ENCODE data around the gene CEP128. TPM values are rescaled to one million over a fixed set of nuclear protein-coding genes. Genes with fewer than 3 reads are reported as not detected.

Gene CEP128
- polyA plus RNA-seq, 1 experiment = 1.9 TPM

DNA sequence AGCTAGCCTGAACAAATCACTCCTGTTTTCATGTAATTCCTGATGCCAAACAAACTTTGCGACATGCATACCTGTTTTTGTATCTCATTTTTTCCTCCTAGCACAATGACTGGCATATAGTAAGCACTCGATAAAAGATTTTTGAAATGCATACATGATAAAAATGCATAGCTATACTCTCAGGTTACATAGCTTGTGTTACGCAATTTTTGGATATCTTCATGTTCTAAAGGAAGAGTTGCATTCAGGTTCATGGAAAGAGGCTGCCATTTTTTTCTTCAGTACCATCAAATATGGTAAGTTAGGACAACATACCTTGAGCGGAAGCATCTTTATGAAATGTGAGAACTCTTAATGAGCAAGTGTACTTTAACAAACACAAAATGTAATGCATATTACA lies 445.4 kb downstream of the CEP128 start:
- CTCF ChIA-PET = no interaction called here
- Histone ChIP-seq H3K27me3 (ENCODE audit: control insufficient read depth, insufficient read depth, low read length) (no peaks in the 10 kb centered on the region), H3K4me3 (ENCODE audit: low read depth, low read length) (no peak overlapping the region), H3K36me3 (ENCODE audit: control insufficient read depth, insufficient read depth, low read length) (no peaks in the 10 kb centered on the region)
- DNase-seq (ENCODE audit: low read depth) = no peak
- POLR2A ChIA-PET = no interaction called here
- TF ChIP-seq CTCF (IDR thresholded peaks at IDR 0.05; ENCODE audit: insufficient read depth, low read depth, low read length) = no peak

DNA sequence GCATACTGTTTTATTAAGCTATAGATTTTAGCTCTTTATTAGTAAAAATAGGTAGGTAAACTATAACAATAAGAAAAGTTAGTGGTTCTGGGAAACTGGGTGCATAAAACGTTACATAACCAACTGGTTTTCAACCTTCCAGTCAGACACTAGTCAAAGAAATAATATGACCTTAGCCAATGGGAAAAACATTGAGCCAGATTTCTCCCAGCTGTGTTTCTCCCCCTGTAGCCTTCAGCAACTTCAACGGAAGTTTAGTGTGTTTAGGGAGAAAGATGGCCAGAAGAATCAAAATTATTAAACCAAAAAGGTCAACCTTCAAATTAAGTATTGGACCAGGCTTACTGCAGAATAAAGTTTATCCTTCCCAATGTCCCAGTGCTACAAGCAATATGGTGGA lies 446.8 kb downstream of the CEP128 start:
- Histone ChIP-seq H3K4me3 (ENCODE audit: low read depth, low read length) (no peak overlapping the region), H3K27me3 (ENCODE audit: control insufficient read depth, insufficient read depth, low read length) (no peaks in the 10 kb centered on the region), H3K36me3 (ENCODE audit: control insufficient read depth, insufficient read depth, low read length) (no peaks in the 10 kb centered on the region)
- DNase-seq (ENCODE audit: low read depth) = no peak
- TF ChIP-seq CTCF (IDR thresholded peaks at IDR 0.05; ENCODE audit: insufficient read depth, low read depth, low read length) = no peak
- ChIA-PET POLR2A (no interaction called here), CTCF (no interaction called here)

- ChIA-PET CTCF (interaction anchor here (0.7 to 1.1 kb wide), 2 partner anchors 25 to 291 kb away, joined by 3 to 4 read pairs; no protein-coding TSS in a partner anchor), POLR2A (no interaction called here)
- Histone ChIP-seq H3K36me3 (ENCODE audit: control insufficient read depth, insufficient read depth, low read length) (no peaks in the 10 kb centered on the region), H3K27me3 (ENCODE audit: control insufficient read depth, insufficient read depth, low read length) (no peaks in the 10 kb centered on the region), H3K4me3 (ENCODE audit: low read depth, low read length) (no peak overlapping the region)
- TF ChIP-seq CTCF (IDR thresholded peaks at IDR 0.05; ENCODE audit: insufficient read depth, low read depth, low read length) = 0 out of 2 replicates have a peak, but pooled peaks have one; percentile 16
- DNase-seq (ENCODE audit: low read depth) = no peak
These were observed 447.9 kb downstream of the CEP128 start for GRCh38 chr14:80493620-80494019.

DNA sequence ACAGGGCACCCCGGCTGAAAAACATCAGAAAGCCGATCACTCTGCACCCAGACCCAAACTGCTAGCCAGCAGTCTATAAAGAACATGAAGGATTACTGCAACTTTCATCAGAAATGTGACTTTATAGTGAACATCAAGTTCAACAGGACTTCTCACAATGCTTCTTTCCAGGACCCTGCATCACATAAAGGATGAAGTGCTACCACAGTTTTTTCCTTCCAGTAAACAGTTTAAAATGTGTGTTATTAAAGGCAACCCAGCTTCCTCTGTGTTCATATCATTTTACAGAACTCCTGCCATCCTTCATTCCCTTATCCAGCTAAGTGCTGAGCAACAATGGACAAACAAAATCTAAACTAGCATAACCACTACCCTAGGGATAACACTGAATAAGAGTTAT lies 449.9 kb downstream of the CEP128 start:
- Histone ChIP-seq H3K4me3 (ENCODE audit: low read depth, low read length) (no peak overlapping the region), H3K36me3 (ENCODE audit: control insufficient read depth, insufficient read depth, low read length) (no peaks in the 10 kb centered on the region), H3K27me3 (ENCODE audit: control insufficient read depth, insufficient read depth, low read length) (no peaks in the 10 kb centered on the region)
- no peak for TF ChIP-seq CTCF (IDR thresholded peaks at IDR 0.05; ENCODE audit: insufficient read depth, low read depth, low read length)
- POLR2A ChIA-PET = no interaction called here
- no peak for DNase-seq (ENCODE audit: low read depth)
- CTCF ChIA-PET = no interaction called here

GRCh38 chr14:80491131-80491530 lies 450.4 kb downstream of the CEP128 start:
- ChIA-PET POLR2A (no interaction called here), CTCF (no interaction called here)
- Histone ChIP-seq H3K36me3 (ENCODE audit: control insufficient read depth, insufficient read depth, low read length) (no peaks in the 10 kb centered on the region), H3K27me3 (ENCODE audit: control insufficient read depth, insufficient read depth, low read length) (no peaks in the 10 kb centered on the region), H3K4me3 (ENCODE audit: low read depth, low read length) (no peak overlapping the region)
- DNase-seq (ENCODE audit: low read depth) = no peak
- TF ChIP-seq CTCF (IDR thresholded peaks at IDR 0.05; ENCODE audit: insufficient read depth, low read depth, low read length) = no peak

All from BJ (cell line).